IPS-18c (cell line): Measurements from ENCODE around the gene CHAT.

Experiments
- H3K4me3 ChIP-seq: 2 replicates; pipeline ENCODE4 v1.7.0; 2013; ENCODE audit warnings: low read depth, mild to moderate bottlenecking, low read length, moderate library complexity; ENCODE audit not compliant: insufficient read depth
- H3K9me3 ChIP-seq: one replicate; pipeline ENCODE4 v1.6.1; 2013; ENCODE audit warnings: mild to moderate bottlenecking, low read length, moderate library complexity; ENCODE audit not compliant: control insufficient read depth, insufficient read depth

CHAT gene

DNA sequence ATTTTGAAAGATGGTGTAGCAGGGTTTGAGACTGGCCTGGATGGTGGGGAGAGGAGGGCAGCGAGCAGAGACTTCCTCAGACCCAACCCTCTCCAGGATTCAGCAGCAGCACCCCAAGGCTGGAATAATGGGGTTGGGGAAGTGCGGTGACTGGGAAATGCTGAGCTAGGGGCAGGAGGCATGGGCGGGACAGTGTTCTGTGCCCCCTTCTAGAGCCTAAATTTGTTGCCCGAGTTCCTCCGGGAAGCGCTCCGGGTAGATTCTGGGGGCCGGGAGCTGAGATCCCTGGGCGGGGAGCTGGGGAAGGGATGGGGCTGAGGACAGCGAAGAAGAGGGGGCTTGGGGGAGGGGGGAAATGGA lies at the start of gene CHAT:
CHAT (plus strand) TSS at position 156 of the 360 bp plus-strand sequence; CDS start at position 309, 153 bp downstream.
- peaks cover 2% of the 10 kb centered on the region for H3K9me3 ChIP-seq
- peak within 1 kb of the TSS; percentile 40 for H3K4me3 ChIP-seq

DNA sequence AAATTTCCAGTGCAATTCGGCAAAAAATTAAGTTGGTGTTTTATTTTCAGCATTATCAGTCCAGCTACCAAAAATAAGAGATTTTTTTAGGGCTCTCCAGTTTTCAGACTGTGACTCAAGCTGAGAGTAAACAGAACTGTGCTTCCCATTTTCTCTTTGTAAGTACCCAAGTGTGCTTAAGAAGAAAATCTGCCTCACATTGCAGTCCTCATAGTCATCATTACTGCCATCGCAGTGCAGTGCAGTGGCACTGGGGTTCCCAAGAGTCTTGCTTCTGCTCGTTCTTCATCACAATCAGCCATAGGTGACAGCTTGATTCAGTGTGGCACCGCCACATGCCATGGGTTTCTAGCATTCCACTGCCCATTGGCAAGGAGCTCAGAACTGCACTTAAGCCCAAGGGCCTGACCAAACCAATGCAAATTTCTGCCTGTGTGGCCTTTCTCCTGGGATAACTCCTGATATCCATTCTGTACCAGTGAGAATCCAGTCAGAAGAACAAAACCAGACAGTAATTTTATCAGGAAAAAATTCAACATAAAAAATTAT lies 49.3 kb upstream of the CHAT start:
- Histone ChIP-seq H3K4me3 (no peak overlapping the region), H3K9me3 (peaks cover 6% of the 10 kb centered on the region)

DNA sequence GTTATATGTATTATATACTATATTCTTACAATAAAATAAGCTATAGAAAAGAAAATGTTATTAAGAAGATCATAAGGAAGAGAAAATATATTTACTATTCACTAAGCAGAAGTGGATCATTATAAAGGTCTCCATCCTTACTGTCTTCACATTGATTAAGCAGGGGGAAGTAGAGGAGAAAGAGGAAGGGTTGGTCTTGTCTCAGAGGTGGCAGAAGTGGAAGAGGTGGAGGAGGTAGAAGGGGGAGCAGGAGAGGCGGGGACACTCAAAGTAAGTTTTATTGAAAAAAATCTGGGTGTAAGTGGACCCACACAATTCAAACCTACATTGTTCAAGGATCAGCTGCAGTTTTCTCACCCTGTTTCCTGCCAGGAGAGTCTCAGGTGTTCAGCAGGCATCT lies 46.0 kb upstream of the CHAT start:
- Histone ChIP-seq H3K9me3 (peaks cover 6% of the 10 kb centered on the region), H3K4me3 (no peak overlapping the region)

DNA sequence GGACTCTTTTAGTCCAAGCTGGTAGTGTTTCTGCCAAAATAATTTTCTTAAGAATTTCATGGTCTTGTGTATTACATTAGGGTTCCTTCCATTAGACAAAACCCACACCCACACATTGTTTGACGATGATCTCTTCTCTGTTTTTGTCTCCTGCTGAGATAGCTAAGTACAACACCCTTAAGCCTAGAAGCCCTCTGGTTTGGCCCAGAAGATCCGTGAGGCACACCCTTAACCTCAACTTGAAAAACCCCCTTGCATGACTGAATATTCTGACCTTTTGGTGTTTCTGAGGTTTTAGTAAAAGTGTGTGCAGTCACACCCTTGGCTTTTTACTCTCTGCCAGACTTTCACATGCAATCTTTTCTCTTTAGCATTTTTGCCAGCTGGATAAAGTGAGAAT lies 45.6 kb upstream of the CHAT start:
- no peak overlapping the region for H3K4me3 ChIP-seq
- peaks cover 6% of the 10 kb centered on the region for H3K9me3 ChIP-seq

DNA sequence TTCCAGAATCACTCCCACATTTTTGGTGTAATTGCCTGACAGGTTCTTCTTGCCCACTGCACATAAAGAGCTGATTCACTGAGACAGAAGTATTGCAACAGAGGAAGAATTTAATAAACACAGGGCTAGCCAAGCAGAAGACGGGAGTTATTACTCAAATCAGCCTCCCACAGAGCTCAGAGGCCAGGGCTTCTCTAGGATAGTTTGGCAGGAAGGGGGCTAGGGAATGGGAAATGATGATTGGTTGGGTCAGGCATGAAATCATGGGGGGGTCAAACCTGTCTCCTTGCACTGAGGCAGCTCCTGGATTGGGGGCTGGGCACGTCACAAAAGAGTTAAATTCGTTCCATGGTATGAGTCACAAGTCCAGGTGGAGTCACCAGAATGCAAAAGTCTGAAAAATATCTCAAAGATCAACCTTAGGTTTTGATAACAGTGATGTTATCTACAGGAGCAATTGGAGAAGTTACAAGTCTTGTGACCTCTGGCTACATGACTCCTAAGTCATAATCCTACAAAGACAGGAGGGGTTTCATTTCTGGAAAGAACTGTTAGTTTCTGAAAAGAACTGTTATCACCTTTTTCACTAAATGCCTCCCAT lies 44.7 kb upstream of the CHAT start:
- Histone ChIP-seq H3K4me3 (no peak overlapping the region), H3K9me3 (peaks cover 6% of the 10 kb centered on the region)

DNA sequence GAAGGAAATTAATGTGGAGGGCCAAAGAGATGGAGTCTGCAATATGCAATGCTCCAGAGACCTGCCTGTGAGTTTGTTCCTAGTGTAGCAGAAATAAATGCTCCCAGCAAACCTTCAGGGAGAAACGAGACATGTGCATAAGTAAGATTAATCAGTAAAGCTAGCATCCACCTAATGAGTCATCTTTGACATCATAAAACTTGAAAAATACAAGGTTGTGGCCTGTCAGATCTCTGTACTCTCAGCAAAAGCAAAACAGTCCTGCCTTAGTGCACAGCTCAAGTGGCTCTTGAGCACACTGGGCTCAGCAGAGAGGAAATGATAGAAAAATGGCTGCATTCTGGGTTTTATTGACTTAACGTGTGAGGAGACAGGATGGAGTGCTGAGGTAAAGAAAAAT lies 42.4 kb upstream of the CHAT start:
- Histone ChIP-seq H3K4me3 (no peak overlapping the region), H3K9me3 (peaks cover 6% of the 10 kb centered on the region)

DNA sequence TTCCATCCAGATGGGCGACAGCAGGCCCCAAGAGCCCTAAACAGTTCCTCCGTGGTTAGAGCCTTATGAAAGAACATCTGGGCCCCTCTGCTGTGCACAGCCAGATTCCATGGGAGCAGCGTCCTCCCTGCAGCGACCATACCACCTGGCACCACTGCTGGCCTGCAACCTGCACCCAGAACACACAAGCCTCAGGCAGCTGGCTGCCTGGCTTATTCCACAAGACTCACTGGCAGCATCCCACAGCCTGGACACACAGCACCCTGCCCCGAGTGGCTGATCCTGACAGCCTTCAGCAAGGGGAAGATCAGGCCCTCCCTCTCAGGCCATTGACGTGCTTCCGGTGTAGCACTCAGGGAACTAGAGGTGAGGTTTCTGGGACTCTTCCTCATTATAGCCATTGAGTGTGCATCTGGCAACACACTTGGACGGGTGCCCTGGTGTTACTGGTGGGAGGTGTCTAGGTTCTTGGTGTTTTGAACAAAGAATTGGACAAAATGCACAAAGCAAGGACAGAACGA lies 41.2 kb upstream of the CHAT start:
- H3K9me3 ChIP-seq: peaks cover 6% of the 10 kb centered on the region
- no peak overlapping the region for H3K4me3 ChIP-seq

DNA sequence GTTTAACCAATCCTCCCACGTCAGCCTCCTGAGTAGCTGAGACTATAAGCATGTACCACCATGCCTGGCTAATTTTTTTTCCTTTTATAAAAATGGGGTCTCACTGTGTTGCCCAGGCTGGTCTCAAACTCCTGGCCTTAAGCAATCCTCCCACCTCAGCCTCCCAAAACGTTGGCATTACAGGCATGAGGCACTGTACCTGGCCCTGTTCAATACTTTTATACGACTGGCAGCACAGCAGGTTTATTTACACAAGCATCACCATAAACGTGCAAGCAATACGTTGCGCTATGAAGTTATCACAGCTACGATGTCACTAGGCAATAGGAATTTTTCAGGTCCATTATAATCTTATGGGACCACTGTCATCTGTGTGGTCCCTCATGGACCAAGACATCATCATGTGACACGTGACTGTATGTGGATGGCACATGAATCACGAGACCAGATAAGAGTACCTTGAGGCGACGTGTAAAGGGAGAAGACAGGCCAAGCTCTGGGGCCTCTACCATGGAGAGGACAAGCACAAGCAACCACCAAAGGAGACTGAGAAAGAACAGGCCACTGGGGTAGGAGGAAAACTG lies 38.3 kb upstream of the CHAT start:
- H3K4me3 ChIP-seq: no peak overlapping the region

DNA sequence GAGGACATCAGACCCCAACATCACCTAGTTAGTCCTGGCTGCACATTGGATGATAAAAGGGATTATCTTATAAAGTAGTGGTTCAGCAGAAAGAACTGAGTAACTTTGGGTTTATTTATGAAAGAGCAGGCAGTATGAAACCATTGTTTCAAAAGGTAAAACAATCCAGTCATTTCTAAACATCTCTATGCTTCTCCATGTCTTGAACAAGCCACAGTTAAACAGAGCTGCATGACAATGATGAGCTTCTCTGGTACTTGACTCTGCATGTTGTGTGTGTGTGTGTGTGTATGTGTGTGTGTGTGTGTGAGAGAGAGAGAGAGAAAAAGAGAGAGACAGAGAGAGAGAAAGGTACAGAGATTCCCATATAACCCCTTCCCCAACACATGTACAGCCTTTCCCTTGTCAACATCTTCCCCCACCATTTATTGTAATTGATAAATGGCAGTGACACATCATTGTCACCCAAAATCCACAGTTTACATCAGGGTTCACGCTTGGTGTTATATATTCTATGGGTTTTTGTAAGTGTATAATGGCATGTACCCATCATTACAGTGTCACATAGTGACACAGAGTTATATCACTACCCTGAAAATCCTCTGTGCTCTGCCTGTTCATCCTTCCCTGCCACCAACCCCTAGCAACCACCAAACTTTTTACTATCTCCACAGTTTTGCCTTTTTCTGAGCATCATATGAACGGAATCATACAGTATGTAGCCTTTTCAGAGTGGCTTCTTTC lies 36.5 kb upstream of the CHAT start:
- Histone ChIP-seq H3K4me3 (no peak overlapping the region), H3K9me3 (no peaks in the 10 kb centered on the region)

More for the DNA sequence above, 38.3 kb upstream of the CHAT start:
- H3K9me3 ChIP-seq: no peaks in the 10 kb centered on the region

DNA sequence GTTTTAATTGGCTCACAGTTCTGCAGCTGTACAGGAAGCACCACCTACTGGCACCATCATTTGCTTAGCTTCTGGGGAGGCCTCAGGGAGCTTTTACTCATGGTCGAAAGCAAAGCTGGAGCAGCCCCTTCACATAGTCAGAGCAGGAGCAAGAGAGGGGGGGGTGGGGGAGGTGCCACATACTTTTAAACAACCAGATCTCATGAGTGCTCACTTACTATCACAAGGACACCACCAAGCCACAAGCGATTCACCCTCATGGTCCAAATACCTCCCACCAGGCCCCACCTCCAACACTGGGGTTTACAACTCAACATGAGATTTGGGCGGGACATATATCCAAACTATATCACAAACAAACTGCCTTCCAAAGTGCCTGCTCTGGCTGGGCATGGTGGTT lies 35.4 kb upstream of the CHAT start:
- Histone ChIP-seq H3K9me3 (no peaks in the 10 kb centered on the region), H3K4me3 (no peak overlapping the region)

DNA sequence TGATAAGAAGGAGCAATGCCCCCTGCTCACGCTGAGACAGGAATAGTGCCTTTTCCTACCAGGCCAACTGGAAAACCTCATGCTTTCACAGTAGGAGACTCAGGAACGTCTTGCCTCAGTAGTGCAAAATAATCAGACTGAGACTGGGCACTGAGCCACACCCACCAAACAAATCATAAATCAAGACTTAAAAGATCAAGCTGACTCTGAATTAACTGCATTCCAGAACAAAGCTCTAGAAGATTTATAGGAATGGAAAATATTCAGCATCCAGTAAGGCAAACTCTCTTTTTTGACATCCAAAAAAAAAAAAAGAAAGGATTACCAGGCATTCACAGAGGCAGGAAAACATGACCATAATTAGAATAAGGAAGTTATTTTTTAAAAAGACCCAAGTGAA lies 34.2 kb upstream of the CHAT start:
- H3K4me3 ChIP-seq: no peak overlapping the region
- no peaks in the 10 kb centered on the region for H3K9me3 ChIP-seq

DNA sequence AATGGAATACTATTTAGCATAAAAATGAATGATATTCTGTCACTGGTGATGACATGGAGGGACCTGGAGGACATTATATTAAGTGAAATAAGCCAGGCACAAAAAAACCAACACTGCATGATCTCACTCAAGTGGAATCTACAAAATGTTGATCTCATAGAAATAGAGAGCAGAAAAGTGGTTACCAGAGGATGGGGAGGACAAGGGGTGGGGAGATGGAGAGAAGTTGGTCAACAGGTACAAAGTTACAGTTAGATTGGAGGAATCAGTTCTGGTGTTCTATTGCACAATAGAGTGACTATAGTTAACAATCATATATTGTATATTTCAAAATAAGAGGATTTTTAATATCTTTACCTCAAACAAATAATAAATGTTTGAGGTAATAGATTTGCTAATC lies 28.4 kb upstream of the CHAT start:
- no peaks in the 10 kb centered on the region for H3K9me3 ChIP-seq
- H3K4me3 ChIP-seq: no peak overlapping the region

DNA sequence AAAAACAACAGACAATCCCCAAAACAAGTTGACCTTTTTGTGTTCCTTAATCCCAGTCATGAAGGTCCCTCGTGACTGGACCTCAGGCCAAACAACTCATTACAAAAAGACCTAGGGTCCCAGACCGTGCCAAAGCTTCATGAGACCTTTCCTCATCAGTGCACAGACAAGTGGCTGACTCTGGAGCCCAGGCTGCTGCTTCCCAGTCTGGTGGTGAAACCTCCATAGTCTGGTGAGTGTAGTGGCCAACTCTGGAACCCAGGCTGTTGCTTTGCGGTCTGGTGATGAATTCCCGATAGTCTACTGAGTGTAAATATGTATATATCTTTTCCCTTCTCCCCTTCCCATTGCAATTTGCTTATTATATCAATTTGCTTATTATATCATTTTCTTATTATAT lies 25.9 kb upstream of the CHAT start:
- no peak overlapping the region for H3K4me3 ChIP-seq
- no peaks in the 10 kb centered on the region for H3K9me3 ChIP-seq

DNA sequence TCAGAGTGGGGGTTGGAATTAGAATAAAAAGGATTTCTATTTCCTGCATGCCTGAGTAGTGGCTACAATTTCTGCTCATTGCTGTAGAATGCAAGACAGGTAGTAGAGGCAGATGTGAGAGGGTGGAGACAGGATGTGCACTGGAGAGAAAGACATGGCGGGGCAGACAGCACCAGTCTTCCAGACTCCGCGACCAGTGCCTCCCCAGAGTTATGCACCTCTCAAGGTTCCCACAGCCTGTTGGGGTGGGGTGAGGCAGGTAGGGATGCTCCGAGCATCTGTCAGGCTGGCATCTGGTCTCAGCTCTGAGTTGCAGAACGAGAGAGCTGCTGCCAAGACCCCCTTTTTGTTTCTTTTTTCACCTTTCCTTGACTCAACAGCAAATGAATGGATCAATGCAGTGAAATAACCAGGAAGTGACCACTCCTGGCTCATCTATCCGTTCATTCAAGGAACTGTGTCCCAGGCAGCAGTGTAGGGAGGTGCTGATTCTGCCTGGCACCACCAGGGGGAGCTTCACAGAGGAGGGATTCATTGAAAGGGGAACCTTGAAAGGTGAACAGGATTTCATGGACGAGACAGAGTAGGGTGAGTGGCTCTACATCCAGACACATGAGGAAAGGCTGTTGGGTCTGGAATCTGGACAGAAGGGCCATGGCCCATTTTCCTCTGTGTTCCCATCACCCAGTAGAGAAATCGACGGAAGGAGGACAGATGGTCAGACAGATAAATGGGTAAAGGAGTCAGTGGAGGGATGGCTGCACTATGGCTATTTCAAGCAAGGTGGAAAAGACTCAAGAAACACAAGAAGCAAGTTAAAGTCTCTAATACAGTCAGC lies 20.9 kb upstream of the CHAT start:
- H3K4me3 ChIP-seq: no peak overlapping the region

DNA sequence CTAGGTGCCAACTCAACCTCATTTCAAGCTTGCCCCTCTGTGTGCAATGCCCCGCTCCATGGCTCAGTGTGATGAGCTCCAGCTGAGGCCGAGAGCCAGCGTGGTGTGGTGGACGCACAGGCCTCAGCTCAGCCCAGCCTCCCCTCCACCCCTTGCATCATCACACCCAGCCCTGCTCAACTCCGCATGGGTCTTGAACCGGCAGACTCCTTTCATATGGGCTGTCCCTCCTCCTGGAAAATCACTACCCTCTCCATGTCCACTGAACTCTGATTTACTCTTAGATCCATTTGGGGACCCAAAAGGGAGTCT lies 20.3 kb upstream of the CHAT start:
- Histone ChIP-seq H3K4me3 (no peak overlapping the region), H3K9me3 (no peaks in the 10 kb centered on the region)

More for the DNA sequence above, 20.9 kb upstream of the CHAT start:
- H3K9me3 ChIP-seq: no peaks in the 10 kb centered on the region

DNA sequence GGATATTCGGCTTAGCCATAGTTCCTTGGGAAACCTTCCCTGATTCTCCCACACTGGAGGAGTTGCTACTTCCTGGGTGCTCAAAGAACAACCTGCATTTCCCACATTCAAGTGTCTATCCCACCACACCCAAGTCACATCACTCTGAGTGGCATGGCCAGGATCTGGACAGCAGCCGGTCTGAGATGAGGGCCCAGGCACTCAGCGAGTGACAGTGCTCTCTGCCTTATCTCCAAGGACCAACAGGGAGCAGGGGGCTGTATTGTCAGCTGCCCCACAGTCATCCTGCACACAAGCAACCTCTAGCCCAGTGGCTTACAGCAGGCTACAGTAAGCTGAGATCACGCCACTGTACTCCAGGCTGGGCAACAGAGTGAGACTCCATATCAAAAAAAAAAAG lies 19.8 kb upstream of the CHAT start:
- Histone ChIP-seq H3K9me3 (no peaks in the 10 kb centered on the region), H3K4me3 (no peak overlapping the region)

DNA sequence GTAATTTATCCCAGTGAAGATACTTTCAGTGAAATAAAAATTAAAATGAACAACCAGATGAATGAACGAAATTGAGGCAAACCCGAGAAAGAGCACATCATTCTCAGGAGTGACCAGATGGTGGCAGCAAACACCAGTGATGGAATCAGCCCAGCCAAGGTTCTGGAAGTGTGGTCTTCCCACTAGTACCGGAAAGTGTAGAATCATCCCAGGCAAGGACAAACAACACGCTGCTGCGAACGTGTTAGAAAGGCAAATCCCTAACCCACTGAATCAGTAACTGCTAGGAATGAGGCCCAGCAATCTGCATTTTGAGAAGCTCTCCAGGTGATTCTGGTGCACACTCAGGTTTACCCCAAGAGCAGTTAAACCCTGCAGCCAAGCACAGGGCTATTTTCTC lies 19.2 kb upstream of the CHAT start:
- H3K9me3 ChIP-seq: no peaks in the 10 kb centered on the region
- no peak overlapping the region for H3K4me3 ChIP-seq
